ENCODE measurements around the gene DEFB129.
A peak's percentile ranks its signal among the peaks of the same experiment; 100 is the strongest.
"Not testable (repeated sequence)": the region's sequence is repeated elsewhere in the genome, so short reads cannot be mapped to it uniquely, and the experiment has no call there.

DEFB129 gene

GRCh38 chr20:226958-227357 lies at the start of gene DEFB129:
Gene DEFB129, plus strand, starts transcription at chr20:227258. Its CDS starts 31 bp downstream, at chr20:227289.
- DNase-seq, result no peak

- no peak for DNase-seq
Measured at GRCh38 chr20:184288-184687, 42.8 kb upstream of the DEFB129 start.

GRCh38 chr20:187733-188132 lies 39.3 kb upstream of the DEFB129 start:
- no peak for DNase-seq

GRCh38 chr20:189611-190010 lies 37.4 kb upstream of the DEFB129 start, which contains the start of gene DEFB128:
Gene DEFB128, minus strand, starts transcription at chr20:189711. Its CDS starts 88 bp downstream, at chr20:189623.
- DNase-seq, result no peak

GRCh38 chr20:198225-198624 lies 28.8 kb upstream of the DEFB129 start:
- DNase-seq, result no peak

- no peak for DNase-seq
Measured at GRCh38 chr20:199996-200395, 27.1 kb upstream of the DEFB129 start.

- DNase-seq, result not testable (repeated sequence)
Measured at GRCh38 chr20:203630-204029, 23.4 kb upstream of the DEFB129 start.

GRCh38 chr20:208942-209566 lies 18.0 kb upstream of the DEFB129 start:
- peak; percentile 61 for DNase-seq

- DNase-seq, result no peak
Measured at GRCh38 chr20:210809-211502, 16.1 kb upstream of the DEFB129 start.

GRCh38 chr20:214383-214782 lies 12.7 kb upstream of the DEFB129 start:
- no peak for DNase-seq

GRCh38 chr20:215796-216195 lies 11.3 kb upstream of the DEFB129 start:
- no peak for DNase-seq

- no peak for DNase-seq
Measured at GRCh38 chr20:217266-217665, 9.8 kb upstream of the DEFB129 start.

GRCh38 chr20:219290-220115 lies 7.6 kb upstream of the DEFB129 start:
- DNase-seq, result peak; percentile 11

- no peak for DNase-seq
Measured at GRCh38 chr20:221258-221830, 5.7 kb upstream of the DEFB129 start.

GRCh38 chr20:225879-226278 lies 1.2 kb upstream of the DEFB129 start:
- DNase-seq, result not testable (repeated sequence)

- DNase-seq, result no peak
Measured at GRCh38 chr20:227439-228105, 514 bp downstream of the DEFB129 start.

- no peak for DNase-seq
Measured at GRCh38 chr20:235891-236290, 8.8 kb downstream of the DEFB129 start.

GRCh38 chr20:237489-237888 lies 10.4 kb downstream of the DEFB129 start:
- DNase-seq, result no peak

- DNase-seq, result no peak
Measured at GRCh38 chr20:237929-238328, 10.9 kb downstream of the DEFB129 start.

- DNase-seq, result no peak
Measured at GRCh38 chr20:242905-243304, 15.8 kb downstream of the DEFB129 start.

GRCh38 chr20:251354-251753 lies 24.3 kb downstream of the DEFB129 start:
- no peak for DNase-seq

- no peak for DNase-seq
Measured at GRCh38 chr20:252801-253200, 25.7 kb downstream of the DEFB129 start.

GRCh38 chr20:253447-253846 lies 26.4 kb downstream of the DEFB129 start:
- DNase-seq, result not testable (repeated sequence)

All from SHP77 treated with DMSO at 0.1 percent for 48 hours (cell line).